H1 (cell line): ENCODE data around the gene JPH3. TPM values are rescaled to one million over a fixed set of nuclear protein-coding genes. Genes with fewer than 3 reads are reported as not detected.

Source experiments
- RBBP5 ChIP-seq: IDR thresholded peaks from 2 replicates; pipeline ENCODE4 v1.7.1; 2012; ENCODE audit warnings: low read depth, mild to moderate bottlenecking, inconsistent platforms, low read length, moderate library complexity, borderline replicate concordance
- TEAD4 ChIP-seq: IDR thresholded peaks from 2 replicates; pipeline ENCODE4 v1.6.1; 2012; ENCODE audit warnings: low read depth, low read length, inconsistent platforms, mixed read lengths
- YY1 ChIP-seq: IDR thresholded peaks from 2 replicates; pipeline ENCODE4 v1.6.1; 2011; ENCODE audit warnings: low read depth, mild to moderate bottlenecking, low read length
- polyA plus RNA-seq, 7 experiments: library from polyadenylated mRNA; depleted of rRNA in 3 of 7; stranded (reverse) in 5 of 7; unstranded in 2 of 7; fragments of >200 nt in 5 of 7; fragments of 200-250 nt in 2 of 7; gene quantifications; 1 replicate in 5 of 7; 2 replicates in 1 of 7; 4 replicates in 1 of 7; pipeline versions ENCODE4 v1.2.1 to v1.2.3, GENCODE V29; 2011 to 2013; ENCODE audit warnings: missing spikeins in 2 of 7, mixed read lengths in 2 of 7
- total RNA-seq: library from RNA; stranded (reverse); fragmentation: NEBNext Ultra II Directional; extraction: Animal tissue kit (Norgen Biotek cat#: 25700); gene quantifications from 2 replicates; pipeline ENCODE4 v1.2.1, GENCODE V29; 2021

JPH3 gene
- total and polyA plus RNA-seq, 2 of the 8 experiments (the other 6 are each of a cell fraction or from before 2014, with no cell fraction given), result 10.3 to 28.3 TPM

DNA sequence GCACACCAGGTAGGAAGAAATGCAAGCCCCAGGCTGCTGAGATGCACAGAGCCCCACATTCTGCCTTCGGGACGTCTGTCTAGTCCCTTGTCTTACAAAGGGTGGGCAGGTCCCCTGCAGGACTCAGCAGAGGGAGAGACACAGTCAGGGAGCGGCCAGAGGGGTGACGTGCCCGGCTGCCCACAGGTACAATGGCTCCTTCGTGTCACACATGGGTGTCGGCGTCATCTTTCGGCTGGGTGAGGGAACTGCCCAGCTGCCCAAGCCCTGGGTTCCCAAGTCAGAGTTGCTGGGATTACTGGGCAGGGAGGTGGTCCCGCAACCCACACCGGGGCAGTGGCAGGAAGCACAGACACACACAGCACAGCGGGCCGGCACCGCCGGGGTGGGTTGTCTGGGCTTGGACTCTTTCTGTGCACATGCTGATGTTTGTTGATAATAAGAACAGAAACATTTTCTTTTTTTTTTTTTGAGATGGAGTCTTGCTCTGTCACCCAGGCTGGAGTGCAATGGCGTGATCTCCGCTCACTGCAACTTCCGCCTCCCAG, 80.6 kb downstream of the JPH3 start (continued):
- TF ChIP-seq RBBP5 (no peak), YY1 (no peak), TEAD4 (no peak)
